GM13976 (cell line): ENCODE results near the gene SEPHS1.
"Not testable (repeated sequence)": the region's sequence is repeated elsewhere in the genome, so short reads cannot be mapped to it uniquely, and the experiment has no call there.

ENCODE experiments used
- DNase-seq: peaks from one replicate; pipeline ENCODE4 v3.0.0; 2012; ENCODE audit warnings: low spot score
- CTCF ChIP-seq: IDR thresholded peaks from 2 replicates; pipeline ENCODE4 v1.5.1; 2012; ENCODE audit warnings: borderline replicate concordance, mild to moderate bottlenecking; ENCODE audit not compliant: insufficient read depth; ENCODE audit errors: extremely low read depth, missing control alignments, control extremely low read depth
- in situ Hi-C: fragments of 300-500 bp; cut with MboI; formaldehyde crosslinking; loops from one replicate; pipeline ENCODE4 v1.12.0; 2022; ENCODE audit warnings: low sequenced_read_pairs, mixed read lengths, inconsistent platforms; ENCODE audit not compliant: unreplicated experiment

Gene SEPHS1

GRCh38 chr10:13334556-13334955, 13.5 kb downstream of the SEPHS1 start:
- no peak for DNase-seq
- TF ChIP-seq CTCF, result no peak
- in situ Hi-C loops, result no loop called here

- no peak for DNase-seq
- in situ Hi-C loops, result no loop called here
- TF ChIP-seq CTCF, result no peak
These were observed 16.4 kb downstream of the SEPHS1 start for GRCh38 chr10:13331646-13332045.

- DNase-seq, in situ Hi-C loops: not testable (repeated sequence)
These were observed 17.1 kb downstream of the SEPHS1 start for GRCh38 chr10:13330980-13331379.

- no peak for DNase-seq
- TF ChIP-seq CTCF, result no peak
- in situ Hi-C loops, result no loop called here
These were observed 18.5 kb downstream of the SEPHS1 start for GRCh38 chr10:13329565-13329964.

- TF ChIP-seq CTCF, result no peak
- DNase-seq, result no peak
- in situ Hi-C loops, result no loop called here
These were observed 19.5 kb downstream of the SEPHS1 start for GRCh38 chr10:13328613-13329012.

- in situ Hi-C loops, result no loop called here
- no peak for TF ChIP-seq CTCF
- DNase-seq, result no peak
These were observed 20.0 kb downstream of the SEPHS1 start for GRCh38 chr10:13328126-13328525.

GRCh38 chr10:13327534-13327933, 20.6 kb downstream of the SEPHS1 start:
- TF ChIP-seq CTCF, result no peak
- DNase-seq, result no peak
- in situ Hi-C loops, result no loop called here
